ENCODE results near the gene FADS1. TPM values are rescaled to one million over a fixed set of nuclear protein-coding genes. Genes with fewer than 3 reads are reported as not detected.

Gene FADS1
- total RNA-seq, 1 experiment from 2014 or later = 105 TPM

GRCh38 chr11:61812736-61813411, 3.9 kb downstream of the FADS1 start:
- Mint-ChIP-seq H3K27me3 (ENCODE audit: low read depth) (no peaks in the 10 kb centered on the region; the same call in 1 of the 2 replicates), H3K4me3 (no peak overlapping the region), H3K4me1 (peaks cover 16% of the 10 kb centered on the region), H3K9me3 (peaks cover 4% of the 10 kb centered on the region; the same call in 1 of the 2 replicates), H3K27ac (no peak overlapping the region), H3K36me3 (peaks cover 65% of the 10 kb centered on the region)
- TF ChIP-seq ATF1 (CRISPR knock-in tag; IDR thresholded peaks at IDR 0.05) = no peak
- TF ChIP-seq ZNF396 (CRISPR knock-in tag; IDR thresholded peaks at IDR 0.05; ENCODE audit: borderline replicate concordance) = no peak
- TF ChIP-seq JAZF1 (CRISPR knock-in tag; IDR thresholded peaks at IDR 0.05) = no peak
- no peak for TF ChIP-seq ZNF416 (CRISPR knock-in tag; IDR thresholded peaks at IDR 0.05)
- TF ChIP-seq ARID4B (CRISPR knock-in tag; IDR thresholded peaks at IDR 0.05; ENCODE audit: borderline replicate concordance) = no peak
- no peak for TF ChIP-seq ELF4 (CRISPR knock-in tag; IDR thresholded peaks at IDR 0.05; ENCODE audit: low read depth)
- no peak for TF ChIP-seq STAT6 (CRISPR knock-in tag; conservative IDR thresholded peaks at IDR 0.05; ENCODE audit: low read depth)
- no peak for TF ChIP-seq JUN (CRISPR knock-in tag; IDR thresholded peaks at IDR 0.05)
- TF ChIP-seq HMGA2 (CRISPR knock-in tag; IDR thresholded peaks at IDR 0.05) = no peak
- no peak for TF ChIP-seq MXD4 (CRISPR knock-in tag; IDR thresholded peaks at IDR 0.05; ENCODE audit: borderline replicate concordance)
- no peak for TF ChIP-seq E2F5 (CRISPR knock-in tag; IDR thresholded peaks at IDR 0.05)
- no peak for TF ChIP-seq ATF2 (CRISPR knock-in tag; IDR thresholded peaks at IDR 0.05; ENCODE audit: borderline replicate concordance, low read depth)
- no peak for TF ChIP-seq OVOL2 (CRISPR knock-in tag; IDR thresholded peaks at IDR 0.05; ENCODE audit: borderline replicate concordance)
- TF ChIP-seq HMGXB4 (CRISPR knock-in tag; IDR thresholded peaks at IDR 0.05) = no peak
- TF ChIP-seq ERG (CRISPR knock-in tag; IDR thresholded peaks at IDR 0.05) = no peak
- TF ChIP-seq NFYB (CRISPR knock-in tag; conservative IDR thresholded peaks at IDR 0.05; ENCODE audit: low read depth) = no peak
- TF ChIP-seq ZSCAN18 (CRISPR knock-in tag; IDR thresholded peaks at IDR 0.05) = no peak
- no peak for TF ChIP-seq ZNF425 (CRISPR knock-in tag; conservative IDR thresholded peaks at IDR 0.05)
- no peak for TF ChIP-seq EMX1 (CRISPR knock-in tag; IDR thresholded peaks at IDR 0.05)
- no peak for ATAC-seq
- POLR2A ChIA-PET = interaction anchor here (0.6 kb wide), 1 partner anchor 69 kb away, joined by 3 read pairs; no protein-coding TSS in a partner anchor
- CTCF ChIA-PET = no interaction called here
- no peak for DNase-seq (ENCODE audit: low spot score)
